Measurements from ENCODE around the gene CMYA5. TPM values are rescaled to one million over a fixed set of nuclear protein-coding genes. Genes with fewer than 3 reads are reported as not detected.

CMYA5 gene
- total RNA-seq, 1 donor from 2014 or later = 2.0 TPM

DNA sequence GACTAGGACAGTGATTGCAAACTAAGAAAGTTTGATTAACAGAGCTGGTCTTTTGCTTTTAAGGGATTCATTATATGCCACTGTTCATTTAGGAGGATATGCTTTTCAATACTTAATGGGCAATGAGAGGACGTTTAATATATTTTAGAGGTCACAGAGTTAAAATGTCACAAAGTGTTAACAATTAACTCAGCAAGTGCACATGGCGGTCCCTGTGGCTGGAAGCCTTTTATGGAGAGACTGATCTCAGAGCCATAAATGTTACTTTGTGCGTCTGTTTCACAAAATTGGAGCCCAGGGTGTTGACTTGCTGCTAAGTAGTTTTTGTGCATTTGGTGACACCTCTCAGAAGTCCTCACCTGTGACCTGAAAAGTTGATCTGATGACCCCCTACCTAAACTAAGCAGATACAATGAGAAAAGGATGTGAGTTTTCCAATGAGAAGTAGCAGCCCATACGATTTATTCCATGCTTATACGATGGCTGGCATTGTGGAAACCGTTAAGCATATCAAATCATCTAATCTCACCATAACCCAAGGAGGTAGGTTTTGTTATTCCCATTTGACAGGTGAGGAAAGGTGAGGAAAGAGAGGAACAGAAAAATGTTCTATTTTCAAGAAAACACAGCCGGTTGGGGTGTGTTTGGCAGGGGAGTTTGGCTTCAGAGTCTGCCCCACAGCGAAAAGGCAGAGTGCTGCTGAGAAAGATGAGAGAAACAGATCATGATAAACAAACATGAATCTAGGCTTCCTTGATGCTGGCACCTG lies 64.4 kb downstream of the CMYA5 start:
- Histone ChIP-seq H3K27ac (no peak overlapping the region), H3K36me3 (no peaks in the 10 kb centered on the region), H3K4me1 (no peaks in the 10 kb centered on the region), H3K4me3 (no peak overlapping the region), H3K9me3 (no peaks in the 10 kb centered on the region), H3K27me3 (ENCODE audit: low read depth) (no peaks in the 10 kb centered on the region)
- no peak for ATAC-seq
- TF ChIP-seq, protein P1, sequence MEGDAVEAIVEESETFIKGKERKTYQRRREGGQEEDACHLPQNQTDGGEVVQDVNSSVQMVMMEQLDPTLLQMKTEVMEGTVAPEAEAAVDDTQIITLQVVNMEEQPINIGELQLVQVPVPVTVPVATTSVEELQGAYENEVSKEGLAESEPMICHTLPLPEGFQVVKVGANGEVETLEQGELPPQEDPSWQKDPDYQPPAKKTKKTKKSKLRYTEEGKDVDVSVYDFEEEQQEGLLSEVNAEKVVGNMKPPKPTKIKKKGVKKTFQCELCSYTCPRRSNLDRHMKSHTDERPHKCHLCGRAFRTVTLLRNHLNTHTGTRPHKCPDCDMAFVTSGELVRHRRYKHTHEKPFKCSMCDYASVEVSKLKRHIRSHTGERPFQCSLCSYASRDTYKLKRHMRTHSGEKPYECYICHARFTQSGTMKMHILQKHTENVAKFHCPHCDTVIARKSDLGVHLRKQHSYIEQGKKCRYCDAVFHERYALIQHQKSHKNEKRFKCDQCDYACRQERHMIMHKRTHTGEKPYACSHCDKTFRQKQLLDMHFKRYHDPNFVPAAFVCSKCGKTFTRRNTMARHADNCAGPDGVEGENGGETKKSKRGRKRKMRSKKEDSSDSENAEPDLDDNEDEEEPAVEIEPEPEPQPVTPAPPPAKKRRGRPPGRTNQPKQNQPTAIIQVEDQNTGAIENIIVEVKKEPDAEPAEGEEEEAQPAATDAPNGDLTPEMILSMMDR (IDR thresholded peaks at IDR 0.05) = no peak
- DNase-seq = no peak
- intact Hi-C loops (cut with DNase I) = no loop called here

DNA sequence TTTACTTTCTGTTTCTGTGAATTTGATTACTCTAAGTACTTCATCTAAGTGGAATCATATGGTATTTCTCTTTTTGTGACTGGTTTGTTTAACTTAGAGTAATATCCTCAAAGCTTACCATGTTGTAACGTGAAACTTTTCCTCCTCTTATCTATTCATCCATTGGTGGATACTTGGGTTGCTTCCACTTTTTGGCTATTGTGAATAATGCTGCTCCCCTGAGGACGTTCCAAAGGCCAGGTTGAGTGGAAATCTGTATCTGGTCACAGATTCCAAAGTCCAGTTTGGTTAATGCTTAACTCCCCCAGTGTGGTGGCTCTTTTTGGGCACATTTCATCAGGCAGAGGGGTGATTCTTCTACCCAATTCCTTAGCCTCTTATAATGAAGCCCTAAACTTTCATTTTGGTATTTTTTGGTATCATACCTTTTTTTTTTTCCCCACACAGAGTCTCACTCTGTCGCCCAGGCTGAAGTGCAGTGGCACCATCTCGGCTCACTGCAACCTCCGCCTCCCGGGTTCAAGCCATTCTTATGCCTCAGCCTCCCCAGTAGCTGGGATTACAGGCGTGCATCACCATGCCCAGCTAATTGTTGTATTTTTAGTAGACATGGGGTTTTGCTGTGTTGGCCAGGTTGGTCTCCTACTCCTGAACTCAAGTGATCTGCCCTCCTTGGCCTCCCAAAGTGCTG lies 65.4 kb downstream of the CMYA5 start:
- Histone ChIP-seq H3K4me1 (no peaks in the 10 kb centered on the region), H3K36me3 (no peaks in the 10 kb centered on the region), H3K27me3 (ENCODE audit: low read depth) (no peaks in the 10 kb centered on the region), H3K4me3 (no peak overlapping the region), H3K27ac (no peak overlapping the region), H3K9me3 (no peaks in the 10 kb centered on the region)
- ATAC-seq (no peak), DNase-seq (no peak)
- TF ChIP-seq, protein P1 (IDR thresholded peaks at IDR 0.05) = no peak
- intact Hi-C loops (cut with DNase I) = no loop called here

DNA sequence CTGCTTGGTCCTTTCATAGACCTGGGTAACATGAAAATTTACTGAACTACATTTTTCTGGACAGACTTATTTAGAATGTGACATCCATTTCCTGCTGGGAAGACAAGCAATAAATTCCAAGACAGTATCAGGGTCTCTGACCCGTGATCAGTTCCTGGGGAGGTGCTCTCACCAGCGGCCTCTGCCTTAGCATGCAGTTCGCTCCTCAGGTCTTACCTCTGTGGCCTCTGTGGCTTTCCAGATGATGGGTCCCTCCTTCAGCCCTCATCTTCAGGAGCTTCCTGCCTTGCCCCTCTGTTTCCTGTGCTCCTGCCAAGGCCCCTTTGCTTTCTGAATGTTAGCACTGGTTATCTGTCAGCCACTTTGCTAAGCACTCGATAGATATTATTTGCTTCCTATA lies 66.4 kb downstream of the CMYA5 start:
- ATAC-seq (no peak), DNase-seq (no peak)
- Histone ChIP-seq H3K4me1 (no peaks in the 10 kb centered on the region), H3K27me3 (ENCODE audit: low read depth) (no peaks in the 10 kb centered on the region), H3K4me3 (no peak overlapping the region), H3K9me3 (no peaks in the 10 kb centered on the region), H3K36me3 (no peaks in the 10 kb centered on the region), H3K27ac (no peak overlapping the region)
- intact Hi-C loops (cut with DNase I) = no loop called here
- TF ChIP-seq, protein P1 (IDR thresholded peaks at IDR 0.05) = no peak

DNA sequence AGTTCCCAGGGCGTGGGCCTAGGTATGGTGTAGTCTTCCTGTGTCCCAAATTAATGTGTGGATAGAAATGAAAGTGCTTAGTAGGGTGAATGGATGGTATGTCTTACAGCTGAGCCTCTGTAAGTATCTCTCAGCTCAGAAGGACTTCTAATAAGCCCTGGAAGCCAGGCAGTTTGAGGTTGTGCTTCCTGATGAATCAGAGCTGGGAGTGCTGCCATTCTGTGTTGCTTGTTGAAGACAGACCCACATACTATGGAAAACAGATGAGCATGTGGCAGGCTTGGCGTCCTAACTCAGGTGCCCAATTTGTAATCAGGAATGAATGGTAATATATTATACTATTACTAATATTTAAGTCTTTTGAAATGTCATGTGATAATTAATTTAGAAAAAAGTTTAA lies 69.8 kb downstream of the CMYA5 start:
- TF ChIP-seq, protein P1 (IDR thresholded peaks at IDR 0.05) = no peak

DNA sequence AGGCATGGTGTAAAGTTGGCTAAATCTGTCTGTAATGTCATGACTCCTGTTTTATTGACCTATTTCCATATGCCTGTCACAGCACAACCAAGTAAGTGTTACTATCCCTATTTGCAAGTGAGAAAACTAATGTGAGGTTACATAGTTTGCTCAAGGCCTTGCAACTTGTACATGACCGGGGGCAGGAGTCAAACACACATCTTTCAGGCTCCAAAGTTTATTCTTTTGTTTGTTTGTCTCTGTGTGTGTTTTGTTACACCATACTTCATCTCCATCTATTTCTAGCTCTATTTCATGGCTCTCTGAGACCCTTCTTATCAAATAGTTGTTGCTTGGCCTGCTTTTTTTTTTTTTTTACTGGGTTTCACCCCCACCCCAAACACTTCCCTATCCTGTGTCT lies 70.2 kb downstream of the CMYA5 start:
- Histone ChIP-seq H3K36me3 (no peaks in the 10 kb centered on the region), H3K27ac (no peak overlapping the region), H3K4me3 (no peak overlapping the region), H3K9me3 (no peaks in the 10 kb centered on the region), H3K4me1 (no peaks in the 10 kb centered on the region), H3K27me3 (ENCODE audit: low read depth) (no peaks in the 10 kb centered on the region)
- no peak for DNase-seq
- TF ChIP-seq, protein P1 (IDR thresholded peaks at IDR 0.05) = no peak
- ATAC-seq = no peak
- intact Hi-C loops (cut with DNase I) = no loop called here

More for the DNA sequence above, 69.8 kb downstream of the CMYA5 start:
- no peak for ATAC-seq
- DNase-seq = no peak
- no peak overlapping the region for H3K4me3 ChIP-seq
- no peak overlapping the region for H3K27ac ChIP-seq
- intact Hi-C loops (cut with DNase I) = no loop called here
- no peaks in the 10 kb centered on the region for H3K9me3 ChIP-seq
- no peaks in the 10 kb centered on the region for H3K27me3 ChIP-seq (ENCODE audit: low read depth)
- H3K4me1 ChIP-seq = no peaks in the 10 kb centered on the region
- H3K36me3 ChIP-seq = no peaks in the 10 kb centered on the region
